ENCODE data around the gene NKAIN1. TPM values are rescaled to one million over a fixed set of nuclear protein-coding genes. Genes with fewer than 3 reads are reported as not detected.

Gene NKAIN1
- total and polyA plus RNA-seq, 2 donors (not counting 1 experiment from before 2014, with no cell fraction given): not detected

DNA sequence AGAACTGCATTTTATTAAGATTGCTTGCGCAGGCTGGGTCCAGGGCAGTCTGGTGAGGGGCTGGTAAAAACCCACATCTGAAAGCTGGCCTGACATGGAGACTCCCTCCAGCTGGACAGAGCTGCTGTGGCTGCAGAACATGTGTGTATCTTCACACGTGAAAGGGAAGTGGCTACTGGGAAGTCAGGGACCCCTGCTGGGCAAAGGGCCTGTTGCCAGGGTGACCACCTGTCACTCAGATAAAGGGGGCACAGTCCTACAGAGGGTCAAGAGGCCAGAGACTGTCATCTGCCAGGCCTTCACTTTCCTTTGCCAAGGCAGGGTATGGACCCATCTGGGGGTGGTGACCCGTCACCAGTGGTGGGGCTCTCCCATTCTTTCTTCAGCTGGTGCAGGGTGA lies 17.5 kb downstream of the NKAIN1 start:
- Histone ChIP-seq H3K4me2 (replicated peaks; ENCODE audit: low read depth, low read length, poor library complexity, severe bottlenecking) (no peak overlapping the region), H4K20me1 (ENCODE audit: control insufficient read depth, insufficient read depth, low read length, poor library complexity, severe bottlenecking) (no peaks in the 10 kb centered on the region), H3K36me3 (replicated peaks in 1 of 2; ENCODE audit: control extremely low read depth in 1 of 2, control insufficient read depth in 1 of 2, extremely low read depth in 1 of 2, insufficient read depth in 2 of 2, low read length in 1 of 2) (no peaks in the 10 kb centered on the region), H3K9me3 (ENCODE audit: control extremely low read depth in 1 of 3, control insufficient read depth in 2 of 3, insufficient read depth in 1 of 3, low read length in 2 of 3) (no peaks in the 10 kb centered on the region), H3K4me3 (ENCODE audit: control extremely low read depth in 1 of 5, extremely low read depth in 1 of 5, insufficient read depth in 1 of 5, low read depth in 2 of 5, low read length in 4 of 5) (no peak overlapping the region), H3K4me1 (ENCODE audit: control insufficient read depth in 2 of 2, insufficient read depth in 2 of 2, low read length in 2 of 2) (no peaks in the 10 kb centered on the region), H3K27ac (ENCODE audit: low read length in 2 of 2) (no peak overlapping the region), H3K27me3 (replicated peaks in 1 of 4; ENCODE audit: control extremely low read depth in 1 of 4, control insufficient read depth in 3 of 4, insufficient read depth in 4 of 4, low read length in 3 of 4) (peaks cover 0 to 3% (median 0%) of the 10 kb centered on the region in 4 experiments), H3K79me2 (ENCODE audit: control insufficient read depth, insufficient read depth, low read length) (no peaks in the 10 kb centered on the region), H2AFZ (ENCODE audit: insufficient read depth, low read depth, low read length, poor library complexity, severe bottlenecking) (no peak overlapping the region), H3K9ac (ENCODE audit: low read length) (no peak overlapping the region)
- ChIA-PET CTCF (no interaction called here), POLR2A (no interaction called here)
- 74% methylated on average over 3 of the region's 3 CpGs for WGBS (ENCODE audit: insufficient coverage)
- no peak for TF ChIP-seq EZH2 (IDR thresholded peaks at IDR 0.05; ENCODE audit: borderline replicate concordance, insufficient read depth, low read depth, low read length, poor library complexity, severe bottlenecking)
- TF ChIP-seq, protein P1, sequence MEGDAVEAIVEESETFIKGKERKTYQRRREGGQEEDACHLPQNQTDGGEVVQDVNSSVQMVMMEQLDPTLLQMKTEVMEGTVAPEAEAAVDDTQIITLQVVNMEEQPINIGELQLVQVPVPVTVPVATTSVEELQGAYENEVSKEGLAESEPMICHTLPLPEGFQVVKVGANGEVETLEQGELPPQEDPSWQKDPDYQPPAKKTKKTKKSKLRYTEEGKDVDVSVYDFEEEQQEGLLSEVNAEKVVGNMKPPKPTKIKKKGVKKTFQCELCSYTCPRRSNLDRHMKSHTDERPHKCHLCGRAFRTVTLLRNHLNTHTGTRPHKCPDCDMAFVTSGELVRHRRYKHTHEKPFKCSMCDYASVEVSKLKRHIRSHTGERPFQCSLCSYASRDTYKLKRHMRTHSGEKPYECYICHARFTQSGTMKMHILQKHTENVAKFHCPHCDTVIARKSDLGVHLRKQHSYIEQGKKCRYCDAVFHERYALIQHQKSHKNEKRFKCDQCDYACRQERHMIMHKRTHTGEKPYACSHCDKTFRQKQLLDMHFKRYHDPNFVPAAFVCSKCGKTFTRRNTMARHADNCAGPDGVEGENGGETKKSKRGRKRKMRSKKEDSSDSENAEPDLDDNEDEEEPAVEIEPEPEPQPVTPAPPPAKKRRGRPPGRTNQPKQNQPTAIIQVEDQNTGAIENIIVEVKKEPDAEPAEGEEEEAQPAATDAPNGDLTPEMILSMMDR (IDR thresholded peaks at IDR 0.05): no peak
- H3K4me3 Mint-ChIP-seq: no peak overlapping the region
- no peaks in the 10 kb centered on the region for H3K9me3 Mint-ChIP-seq (ENCODE audit: insufficient read depth)
- peaks cover 5% of the 10 kb centered on the region for H3K27me3 Mint-ChIP-seq
- H3K27ac Mint-ChIP-seq: no peak overlapping the region
- no peaks in the 10 kb centered on the region for H3K4me1 Mint-ChIP-seq
- ATAC-seq (ENCODE audit: low read depth): no peak
- no peak for DNase-seq
- intact Hi-C loops (cut with micrococcal nuclease): no loop called here

DNA sequence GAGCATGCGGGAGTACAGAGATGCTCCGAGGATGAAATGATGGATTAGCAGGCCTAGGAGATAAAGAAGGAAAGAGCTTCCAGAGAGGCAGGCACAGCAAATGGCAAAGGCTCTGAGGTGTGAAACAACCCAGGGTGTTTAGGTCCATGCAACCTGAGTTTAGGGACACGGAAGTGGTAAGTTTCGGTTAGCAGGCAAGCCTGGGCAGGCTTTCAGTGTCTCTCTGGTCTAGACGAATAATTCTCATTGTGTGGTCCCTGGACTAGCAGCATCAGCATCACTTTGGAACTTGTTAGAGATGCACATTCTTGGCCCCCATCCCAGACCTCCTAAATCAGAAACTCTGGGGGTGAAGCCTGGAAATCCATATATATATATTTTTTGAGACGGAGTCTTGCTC lies 18.6 kb downstream of the NKAIN1 start:
- Histone ChIP-seq H3K36me3 (replicated peaks in 1 of 2; ENCODE audit: control extremely low read depth in 1 of 2, control insufficient read depth in 1 of 2, extremely low read depth in 1 of 2, insufficient read depth in 2 of 2, low read length in 1 of 2) (no peaks in the 10 kb centered on the region), H3K79me2 (ENCODE audit: control insufficient read depth, insufficient read depth, low read length) (no peaks in the 10 kb centered on the region), H3K4me3 (ENCODE audit: control extremely low read depth in 1 of 5, extremely low read depth in 1 of 5, insufficient read depth in 1 of 5, low read depth in 2 of 5, low read length in 4 of 5) (no peak overlapping the region), H3K9ac (ENCODE audit: low read length) (no peak overlapping the region), H4K20me1 (ENCODE audit: control insufficient read depth, insufficient read depth, low read length, poor library complexity, severe bottlenecking) (no peaks in the 10 kb centered on the region), H3K27ac (ENCODE audit: low read length in 2 of 2) (no peak overlapping the region), H3K4me1 (ENCODE audit: control insufficient read depth in 2 of 2, insufficient read depth in 2 of 2, low read length in 2 of 2) (no peaks in the 10 kb centered on the region), H3K27me3 (replicated peaks in 1 of 4; ENCODE audit: control extremely low read depth in 1 of 4, control insufficient read depth in 3 of 4, insufficient read depth in 4 of 4, low read length in 3 of 4) (peaks cover 0 to 3% (median 0%) of the 10 kb centered on the region in 4 experiments), H2AFZ (ENCODE audit: insufficient read depth, low read depth, low read length, poor library complexity, severe bottlenecking) (no peak overlapping the region), H3K4me2 (replicated peaks; ENCODE audit: low read depth, low read length, poor library complexity, severe bottlenecking) (no peak overlapping the region), H3K9me3 (ENCODE audit: control extremely low read depth in 1 of 3, control insufficient read depth in 2 of 3, insufficient read depth in 1 of 3, low read length in 2 of 3) (no peaks in the 10 kb centered on the region)
- ATAC-seq (ENCODE audit: low read depth) (no peak), DNase-seq (no peak)
- H3K27ac Mint-ChIP-seq: no peak overlapping the region
- H3K27me3 Mint-ChIP-seq: peaks cover 4% of the 10 kb centered on the region
- H3K4me3 Mint-ChIP-seq: no peak overlapping the region
- H3K4me1 Mint-ChIP-seq: no peaks in the 10 kb centered on the region
- no peak for TF ChIP-seq EZH2 (IDR thresholded peaks at IDR 0.05; ENCODE audit: borderline replicate concordance, insufficient read depth, low read depth, low read length, poor library complexity, severe bottlenecking)
- TF ChIP-seq, protein P1 (IDR thresholded peaks at IDR 0.05): no peak
- intact Hi-C loops (cut with micrococcal nuclease): no loop called here
- H3K9me3 Mint-ChIP-seq (ENCODE audit: insufficient read depth): no peaks in the 10 kb centered on the region
- 92% methylated on average over 5 of the region's 6 CpGs for WGBS (ENCODE audit: insufficient coverage)
- CTCF ChIA-PET: no interaction called here
- POLR2A ChIA-PET: no interaction called here
